Activated CD4-positive, alpha-beta T cell treated with anti-CD3 and anti-CD28 coated beads, Interleukin-2, amount 50 U/mL, for 16 hours (primary cell): ENCODE data around the gene SSBP3.
"Not testable (repeated sequence)": the region's sequence is repeated elsewhere in the genome, so short reads cannot be mapped to it uniquely, and the experiment has no call there.

Experiments
- DNase-seq: peaks from one replicate; pipeline ENCODE4 v3.0.0-alpha.2; 2020

SSBP3 gene

GRCh38 chr1:54234284-54234683 is 171.9 kb downstream of the SSBP3 start:
- no peak for DNase-seq

- not testable (repeated sequence) for DNase-seq
Observed at GRCh38 chr1:54233196-54233595, 173.0 kb downstream of the SSBP3 start.

GRCh38 chr1:54230507-54231339 is 175.5 kb downstream of the SSBP3 start:
- peak; percentile 69 for DNase-seq

- DNase-seq = peak; percentile 60
Observed at GRCh38 chr1:54229281-54229891, 176.8 kb downstream of the SSBP3 start.

- DNase-seq = no peak
Observed at GRCh38 chr1:54228638-54229079, 177.5 kb downstream of the SSBP3 start.

- DNase-seq = no peak
Observed at GRCh38 chr1:54227891-54228310, 178.3 kb downstream of the SSBP3 start.

- DNase-seq = no peak
Observed at GRCh38 chr1:54227091-54227602, 179.0 kb downstream of the SSBP3 start.

- no peak for DNase-seq
Observed at GRCh38 chr1:54225986-54226559, 180.1 kb downstream of the SSBP3 start.

GRCh38 chr1:54225378-54225777 is 180.8 kb downstream of the SSBP3 start:
- DNase-seq = no peak

GRCh38 chr1:54224233-54224632 is 182.0 kb downstream of the SSBP3 start:
- DNase-seq = no peak

- no peak for DNase-seq
Observed at GRCh38 chr1:54223441-54224202, 182.6 kb downstream of the SSBP3 start.

- DNase-seq = no peak
Observed at GRCh38 chr1:54222711-54223110, 183.5 kb downstream of the SSBP3 start.

GRCh38 chr1:54221867-54222484 is 184.2 kb downstream of the SSBP3 start:
- DNase-seq = no peak

GRCh38 chr1:54221113-54221834 is 184.9 kb downstream of the SSBP3 start:
- no peak for DNase-seq

GRCh38 chr1:54220004-54220811 is 186.0 kb downstream of the SSBP3 start:
- DNase-seq = no peak

- DNase-seq = no peak
Observed at GRCh38 chr1:54219688-54220003, 186.5 kb downstream of the SSBP3 start.

- DNase-seq = no peak
Observed at GRCh38 chr1:54218883-54219687, 187.1 kb downstream of the SSBP3 start.

GRCh38 chr1:54215523-54215922 is 190.7 kb downstream of the SSBP3 start:
- no peak for DNase-seq

GRCh38 chr1:54212872-54213271 is 193.3 kb downstream of the SSBP3 start:
- DNase-seq = no peak

GRCh38 chr1:54207896-54208295 is 198.3 kb downstream of the SSBP3 start:
- not testable (repeated sequence) for DNase-seq
